ENCODE data around the gene SIGLEC1.

Gene SIGLEC1

GRCh38 chr20:3724356-3724755 lies 12.0 kb upstream of the SIGLEC1 start:
- H3K4me3 ChIP-seq (ENCODE audit: low read length in 2 of 2) = no peak overlapping the region
- H3K4me1 ChIP-seq (ENCODE audit: control insufficient read depth, insufficient read depth, low read length) = peaks cover 5% of the 10 kb centered on the region
- no peak overlapping the region for H3K9ac ChIP-seq (ENCODE audit: low read length in 2 of 2)
- peaks cover 2 to 12% of the 10 kb centered on the region in 2 donors for H3K27me3 ChIP-seq (ENCODE audit: control insufficient read depth in 1 of 2, insufficient read depth in 2 of 2, low read length in 2 of 2)
- no peaks in the 10 kb centered on the region for H3K36me3 ChIP-seq (ENCODE audit: control insufficient read depth in 2 of 2, insufficient read depth in 2 of 2, low read length in 2 of 2)
- H3K9me3 ChIP-seq (ENCODE audit: control insufficient read depth in 2 of 2, low read length in 2 of 2) = no peaks in the 10 kb centered on the region
- H3K27ac ChIP-seq (ENCODE audit: low read length) = no peak overlapping the region

DNA sequence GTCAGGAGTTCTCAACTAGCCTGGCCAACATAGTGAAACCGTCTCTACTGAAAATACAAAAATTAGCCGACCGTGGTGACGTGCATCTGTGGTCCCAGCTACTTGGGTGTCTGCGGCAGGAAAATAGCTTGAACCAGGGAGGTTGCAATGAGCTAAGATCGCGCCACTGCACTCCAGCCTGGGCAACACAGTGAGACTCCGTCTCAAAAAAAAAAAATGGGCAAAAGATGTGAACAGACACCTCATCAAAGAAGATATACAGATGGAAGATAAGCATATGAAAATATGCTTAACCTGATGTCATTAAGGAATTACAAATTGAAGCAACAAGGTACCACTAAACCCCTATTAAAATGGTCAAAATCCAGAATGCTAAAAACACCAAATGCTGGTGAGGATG lies 10.9 kb upstream of the SIGLEC1 start:
- H3K4me1 ChIP-seq (ENCODE audit: control insufficient read depth, insufficient read depth, low read length) = peaks cover 3% of the 10 kb centered on the region
- H3K9me3 ChIP-seq (ENCODE audit: control insufficient read depth in 2 of 2, low read length in 2 of 2) = no peaks in the 10 kb centered on the region
- no peak overlapping the region for H3K27ac ChIP-seq (ENCODE audit: low read length)
- H3K36me3 ChIP-seq (ENCODE audit: control insufficient read depth in 2 of 2, insufficient read depth in 2 of 2, low read length in 2 of 2) = no peaks in the 10 kb centered on the region
- peaks cover 2 to 10% of the 10 kb centered on the region in 2 donors for H3K27me3 ChIP-seq (ENCODE audit: control insufficient read depth in 1 of 2, insufficient read depth in 2 of 2, low read length in 2 of 2)
- H3K9ac ChIP-seq (ENCODE audit: low read length in 2 of 2) = no peak overlapping the region
- no peak overlapping the region for H3K4me3 ChIP-seq (ENCODE audit: low read length in 2 of 2)

- peaks cover 2% of the 10 kb centered on the region in 2 donors for H3K27me3 ChIP-seq (ENCODE audit: control insufficient read depth in 1 of 2, insufficient read depth in 2 of 2, low read length in 2 of 2)
These were observed 9.5 kb upstream of the SIGLEC1 start for GRCh38 chr20:3721912-3722311.

GRCh38 chr20:3720626-3721025 lies 8.2 kb upstream of the SIGLEC1 start:
- H3K27ac ChIP-seq (ENCODE audit: low read length) = no peak overlapping the region
- H3K27me3 ChIP-seq (ENCODE audit: control insufficient read depth in 1 of 2, insufficient read depth in 2 of 2, low read length in 2 of 2) = peaks cover 0 to 2% of the 10 kb centered on the region in 2 donors
- H3K4me3 ChIP-seq (ENCODE audit: low read length in 2 of 2) = no peak overlapping the region
- H3K9me3 ChIP-seq (ENCODE audit: control insufficient read depth in 2 of 2, low read length in 2 of 2) = no peaks in the 10 kb centered on the region
- H3K36me3 ChIP-seq (ENCODE audit: control insufficient read depth in 2 of 2, insufficient read depth in 2 of 2, low read length in 2 of 2) = no peaks in the 10 kb centered on the region
- H3K4me1 ChIP-seq (ENCODE audit: control insufficient read depth, insufficient read depth, low read length) = no peaks in the 10 kb centered on the region
- H3K9ac ChIP-seq (ENCODE audit: low read length in 2 of 2) = no peak overlapping the region

More at GRCh38 chr20:3721912-3722311, 9.5 kb upstream of the SIGLEC1 start:
- Histone ChIP-seq H3K36me3 (ENCODE audit: control insufficient read depth in 2 of 2, insufficient read depth in 2 of 2, low read length in 2 of 2) (no peaks in the 10 kb centered on the region), H3K4me1 (ENCODE audit: control insufficient read depth, insufficient read depth, low read length) (no peaks in the 10 kb centered on the region), H3K4me3 (ENCODE audit: low read length in 2 of 2) (no peak overlapping the region), H3K9ac (ENCODE audit: low read length in 2 of 2) (no peak overlapping the region), H3K27ac (ENCODE audit: low read length) (no peak overlapping the region), H3K9me3 (ENCODE audit: control insufficient read depth in 2 of 2, low read length in 2 of 2) (no peaks in the 10 kb centered on the region)

DNA sequence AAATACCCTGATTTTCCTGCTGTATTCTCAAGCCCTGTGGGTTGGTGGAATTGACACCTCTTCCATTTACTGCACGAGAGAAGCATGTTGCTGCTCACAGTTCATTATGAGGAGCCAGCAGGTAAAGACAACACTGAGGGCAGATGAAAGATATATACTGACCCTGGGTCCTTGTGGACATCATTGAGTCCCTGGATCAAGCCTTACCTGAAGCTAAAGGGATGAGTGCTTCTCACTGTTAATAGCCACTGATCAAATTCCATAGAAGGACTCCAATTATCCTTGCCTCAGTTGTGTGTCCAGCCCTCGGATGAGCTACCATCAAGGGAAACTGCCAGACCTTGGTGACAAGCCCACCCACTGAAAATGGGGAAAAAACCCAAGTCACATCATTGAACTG lies 7.7 kb upstream of the SIGLEC1 start:
- H3K4me1 ChIP-seq (ENCODE audit: control insufficient read depth, insufficient read depth, low read length) = no peaks in the 10 kb centered on the region

GRCh38 chr20:3719046-3719445 lies 6.6 kb upstream of the SIGLEC1 start:
- Histone ChIP-seq H3K9ac (ENCODE audit: low read length in 2 of 2) (no peak overlapping the region), H3K9me3 (ENCODE audit: control insufficient read depth in 2 of 2, low read length in 2 of 2) (no peaks in the 10 kb centered on the region), H3K4me3 (ENCODE audit: low read length in 2 of 2) (no peak overlapping the region), H3K4me1 (ENCODE audit: control insufficient read depth, insufficient read depth, low read length) (no peaks in the 10 kb centered on the region), H3K27me3 (ENCODE audit: control insufficient read depth in 1 of 2, insufficient read depth in 2 of 2, low read length in 2 of 2) (peaks cover 0 to 2% of the 10 kb centered on the region in 2 donors), H3K36me3 (ENCODE audit: control insufficient read depth in 2 of 2, insufficient read depth in 2 of 2, low read length in 2 of 2) (no peaks in the 10 kb centered on the region), H3K27ac (ENCODE audit: low read length) (no peak overlapping the region)

More for the DNA sequence above, 7.7 kb upstream of the SIGLEC1 start:
- Histone ChIP-seq H3K4me3 (ENCODE audit: low read length in 2 of 2) (no peak overlapping the region), H3K9ac (ENCODE audit: low read length in 2 of 2) (no peak overlapping the region), H3K9me3 (ENCODE audit: control insufficient read depth in 2 of 2, low read length in 2 of 2) (no peaks in the 10 kb centered on the region), H3K27ac (ENCODE audit: low read length) (no peak overlapping the region), H3K36me3 (ENCODE audit: control insufficient read depth in 2 of 2, insufficient read depth in 2 of 2, low read length in 2 of 2) (no peaks in the 10 kb centered on the region), H3K27me3 (ENCODE audit: control insufficient read depth in 1 of 2, insufficient read depth in 2 of 2, low read length in 2 of 2) (peaks cover 0 to 2% of the 10 kb centered on the region in 2 donors)

GRCh38 chr20:3716195-3716834 lies 3.9 kb upstream of the SIGLEC1 start:
- Histone ChIP-seq H3K9me3 (ENCODE audit: control insufficient read depth in 2 of 2, low read length in 2 of 2) (no peaks in the 10 kb centered on the region), H3K4me1 (ENCODE audit: control insufficient read depth, insufficient read depth, low read length) (no peaks in the 10 kb centered on the region), H3K4me3 (ENCODE audit: low read length in 2 of 2) (no peak overlapping the region), H3K27ac (ENCODE audit: low read length) (no peak overlapping the region), H3K36me3 (ENCODE audit: control insufficient read depth in 2 of 2, insufficient read depth in 2 of 2, low read length in 2 of 2) (no peaks in the 10 kb centered on the region), H3K9ac (ENCODE audit: low read length in 2 of 2) (no peak overlapping the region), H3K27me3 (ENCODE audit: control insufficient read depth in 1 of 2, insufficient read depth in 2 of 2, low read length in 2 of 2) (peaks cover 0 to 2% of the 10 kb centered on the region in 2 donors)

- H3K4me1 ChIP-seq (ENCODE audit: control insufficient read depth, insufficient read depth, low read length) = peaks cover 9% of the 10 kb centered on the region
These were observed 1.7 kb upstream of the SIGLEC1 start for GRCh38 chr20:3714092-3714491.

DNA sequence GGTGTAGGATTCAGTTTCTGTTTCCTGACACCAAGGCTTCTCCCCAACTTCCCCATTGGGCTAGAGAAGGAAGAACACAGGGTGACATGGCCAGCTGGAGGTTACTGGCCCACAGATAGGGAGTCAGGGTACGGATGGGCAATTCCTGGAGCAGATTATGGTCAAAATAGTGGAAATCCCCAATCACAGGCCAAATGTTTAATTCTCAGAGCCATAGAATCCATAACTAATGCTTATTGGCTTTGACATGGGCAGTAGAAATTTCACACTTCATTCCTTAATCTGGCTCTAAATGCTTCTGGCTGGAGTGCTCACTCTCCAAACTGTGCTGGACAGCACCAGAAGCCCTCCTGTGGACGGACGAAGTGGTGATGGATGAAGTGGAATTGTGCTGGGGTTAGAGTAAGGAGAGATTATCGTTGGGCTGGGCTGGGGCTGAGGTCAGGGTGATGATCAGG lies 887 bp downstream of the SIGLEC1 start:
- Histone ChIP-seq H3K27me3 (ENCODE audit: control insufficient read depth in 1 of 2, insufficient read depth in 2 of 2, low read length in 2 of 2) (no peaks in the 10 kb centered on the region), H3K36me3 (ENCODE audit: control insufficient read depth in 2 of 2, insufficient read depth in 2 of 2, low read length in 2 of 2) (no peaks in the 10 kb centered on the region), H3K4me1 (ENCODE audit: control insufficient read depth, insufficient read depth, low read length) (peaks cover 9% of the 10 kb centered on the region), H3K27ac (ENCODE audit: low read length) (no peak overlapping the region), H3K4me3 (ENCODE audit: low read length in 2 of 2) (no peak overlapping the region), H3K9ac (ENCODE audit: low read length in 2 of 2) (no peak overlapping the region), H3K9me3 (ENCODE audit: control insufficient read depth in 2 of 2, low read length in 2 of 2) (no peaks in the 10 kb centered on the region)

More at GRCh38 chr20:3714092-3714491, 1.7 kb upstream of the SIGLEC1 start:
- Histone ChIP-seq H3K27me3 (ENCODE audit: control insufficient read depth in 1 of 2, insufficient read depth in 2 of 2, low read length in 2 of 2) (no peaks in the 10 kb centered on the region), H3K27ac (ENCODE audit: low read length) (no peak overlapping the region), H3K36me3 (ENCODE audit: control insufficient read depth in 2 of 2, insufficient read depth in 2 of 2, low read length in 2 of 2) (no peaks in the 10 kb centered on the region), H3K9me3 (ENCODE audit: control insufficient read depth in 2 of 2, low read length in 2 of 2) (no peaks in the 10 kb centered on the region), H3K4me3 (ENCODE audit: low read length in 2 of 2) (no peak overlapping the region), H3K9ac (ENCODE audit: low read length in 2 of 2) (no peak overlapping the region)

DNA sequence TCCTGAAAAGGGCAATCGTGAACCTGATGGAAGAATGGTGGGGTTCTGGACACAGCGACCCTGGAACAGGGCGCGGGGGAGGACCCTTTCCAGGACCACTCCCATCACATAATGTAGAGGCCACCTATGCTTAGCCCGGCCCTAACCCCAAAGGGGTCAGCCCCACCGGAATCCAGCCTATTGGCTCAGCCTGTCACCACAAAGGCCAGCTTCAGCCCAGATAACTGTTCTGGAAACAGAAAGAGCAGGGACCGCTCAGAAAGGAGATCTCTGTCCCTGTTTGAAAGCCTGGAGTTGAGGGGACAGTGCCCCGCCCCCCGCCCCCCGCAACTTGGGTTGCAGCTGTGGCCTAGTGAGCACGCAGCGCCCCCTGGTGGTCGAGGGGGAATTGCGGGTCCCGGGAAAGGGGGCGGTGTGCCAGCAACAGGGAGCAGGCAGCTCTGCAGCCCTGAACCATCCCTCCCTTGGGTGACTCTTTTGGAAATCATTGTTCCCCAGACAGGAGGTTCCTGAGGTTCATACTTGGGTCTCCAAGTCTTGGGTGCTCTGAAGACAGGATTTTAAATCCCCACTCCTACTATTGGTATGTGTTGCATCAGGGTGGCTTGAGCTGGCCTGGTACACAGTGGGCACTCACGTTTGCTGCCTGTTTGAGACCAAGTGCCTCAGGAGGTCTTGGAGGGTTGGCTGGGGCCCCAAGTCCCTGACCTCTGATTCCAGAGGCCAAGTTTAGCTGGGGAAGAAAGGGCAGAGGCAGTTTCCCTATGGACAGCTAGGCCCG lies 1.5 kb downstream of the SIGLEC1 start:
- Histone ChIP-seq H3K36me3 (ENCODE audit: control insufficient read depth in 2 of 2, insufficient read depth in 2 of 2, low read length in 2 of 2) (no peaks in the 10 kb centered on the region), H3K27ac (ENCODE audit: low read length) (no peak overlapping the region), H3K4me1 (ENCODE audit: control insufficient read depth, insufficient read depth, low read length) (peaks cover 9% of the 10 kb centered on the region), H3K9ac (ENCODE audit: low read length in 2 of 2) (no peak overlapping the region), H3K27me3 (ENCODE audit: control insufficient read depth in 1 of 2, insufficient read depth in 2 of 2, low read length in 2 of 2) (no peaks in the 10 kb centered on the region), H3K9me3 (ENCODE audit: control insufficient read depth in 2 of 2, low read length in 2 of 2) (no peaks in the 10 kb centered on the region), H3K4me3 (ENCODE audit: low read length in 2 of 2) (no peak overlapping the region)

DNA sequence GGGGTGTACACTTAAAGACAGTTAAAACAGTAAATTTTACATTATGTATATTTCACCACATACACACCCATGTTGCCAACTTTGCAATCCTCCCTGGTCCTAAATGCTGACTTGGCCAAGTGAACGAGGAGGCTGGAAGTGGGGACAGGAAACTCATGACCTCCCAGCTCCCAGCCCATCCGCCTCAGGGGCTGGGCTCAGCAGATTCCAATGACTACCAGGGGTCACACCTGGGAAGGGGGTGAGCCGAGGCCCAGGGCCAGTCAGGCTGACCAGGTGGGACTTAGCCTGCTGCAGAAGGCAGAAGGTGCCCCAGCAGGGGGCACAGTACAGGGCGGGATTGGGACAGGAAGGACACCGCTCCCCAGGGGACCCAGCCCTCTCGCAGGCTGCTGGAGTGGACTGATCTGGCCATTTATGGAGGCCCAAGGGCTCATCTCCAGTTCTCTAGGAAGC lies 2.4 kb downstream of the SIGLEC1 start:
- Histone ChIP-seq H3K27ac (ENCODE audit: low read length) (no peak overlapping the region), H3K27me3 (ENCODE audit: control insufficient read depth in 1 of 2, insufficient read depth in 2 of 2, low read length in 2 of 2) (no peaks in the 10 kb centered on the region), H3K36me3 (ENCODE audit: control insufficient read depth in 2 of 2, insufficient read depth in 2 of 2, low read length in 2 of 2) (no peaks in the 10 kb centered on the region), H3K9me3 (ENCODE audit: control insufficient read depth in 2 of 2, low read length in 2 of 2) (no peaks in the 10 kb centered on the region), H3K9ac (ENCODE audit: low read length in 2 of 2) (no peak overlapping the region), H3K4me1 (ENCODE audit: control insufficient read depth, insufficient read depth, low read length) (peaks cover 9% of the 10 kb centered on the region), H3K4me3 (ENCODE audit: low read length in 2 of 2) (no peak overlapping the region)

Data from stomach smooth muscle (tissue), 2 donors.